Stimulated activated naive CD4-positive, alpha-beta T cell (primary cell): Measurements from ENCODE around the gene SIDT1.

ENCODE experiments used
- DNase-seq, 6 experiments: peaks; one replicate each; lab custom pipeline; 2025; lab: John Stamatoyannopoulos, UW

SIDT1 gene

DNA sequence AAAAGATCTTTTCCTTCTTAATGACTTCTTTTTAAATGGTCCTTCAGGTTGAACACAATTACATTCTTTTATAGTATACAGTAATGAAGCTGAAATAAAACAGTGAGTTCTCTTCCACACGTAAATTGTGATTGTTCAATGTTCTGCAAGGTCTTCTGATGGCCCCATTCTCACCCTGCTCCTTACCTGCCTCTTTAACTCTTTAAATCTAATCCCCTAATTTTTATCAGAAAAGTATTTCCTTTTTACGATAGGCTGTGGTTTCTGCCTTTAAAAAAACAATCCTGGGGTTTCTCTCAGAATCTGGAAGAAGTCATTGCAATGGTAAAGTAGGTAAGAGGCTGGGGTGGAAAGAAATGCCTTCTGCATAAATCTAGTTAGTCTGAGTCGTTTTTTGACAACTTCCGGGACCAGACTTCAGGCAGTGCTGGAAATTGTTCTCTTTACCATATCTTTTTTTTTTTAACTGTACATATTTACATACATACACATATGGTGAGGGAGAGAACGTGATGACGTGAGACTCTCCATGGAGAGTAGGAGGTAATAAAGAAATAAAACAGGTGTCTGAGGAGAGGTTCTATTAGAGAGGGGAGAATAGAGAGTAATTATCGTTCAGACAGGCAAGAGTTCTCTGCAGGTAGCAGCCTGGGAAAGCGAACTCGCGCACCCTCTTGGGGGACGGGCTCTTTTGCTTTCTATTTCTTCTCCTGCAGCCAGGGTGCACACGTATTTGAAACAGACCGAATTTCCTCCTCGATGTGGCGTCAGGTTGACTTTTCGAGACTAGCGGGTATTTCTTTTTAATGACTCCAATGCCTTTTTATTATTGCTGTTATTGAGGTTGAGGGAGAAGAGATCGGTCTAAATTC, at the start of gene SIDT1:
TSS of gene SIDT1 (plus strand) at position 730 of the 872 bp plus-strand sequence. CDS start 467 bp downstream, outside the sequence.
- peak; percentile 55 to 82 (median 68) for DNase-seq

DNA sequence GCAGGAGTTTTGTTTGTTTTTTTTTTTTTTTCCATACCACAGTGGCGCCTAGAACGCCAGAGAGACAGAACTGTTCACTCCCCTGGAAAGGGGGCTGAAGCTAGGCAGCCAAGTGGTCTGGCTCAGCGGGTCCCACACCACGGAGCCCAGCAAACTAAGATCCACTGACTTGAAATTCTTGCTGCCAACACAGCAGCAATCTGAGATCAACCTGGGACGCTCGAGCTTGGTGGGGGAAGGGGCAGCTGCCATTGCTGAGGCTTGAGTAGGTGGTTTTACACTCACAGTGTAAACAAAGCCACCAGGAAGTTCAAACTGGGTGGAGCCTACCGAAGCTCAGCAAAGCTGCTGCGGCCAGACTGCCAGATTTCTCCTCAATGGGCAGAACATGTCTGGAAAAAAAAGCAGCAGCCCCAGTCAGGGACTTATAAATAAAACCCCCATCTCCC, 47.2 kb upstream of the SIDT1 start:
- peak in 5 of 6 experiments; percentile 2 to 32 (median 19) for DNase-seq

DNA sequence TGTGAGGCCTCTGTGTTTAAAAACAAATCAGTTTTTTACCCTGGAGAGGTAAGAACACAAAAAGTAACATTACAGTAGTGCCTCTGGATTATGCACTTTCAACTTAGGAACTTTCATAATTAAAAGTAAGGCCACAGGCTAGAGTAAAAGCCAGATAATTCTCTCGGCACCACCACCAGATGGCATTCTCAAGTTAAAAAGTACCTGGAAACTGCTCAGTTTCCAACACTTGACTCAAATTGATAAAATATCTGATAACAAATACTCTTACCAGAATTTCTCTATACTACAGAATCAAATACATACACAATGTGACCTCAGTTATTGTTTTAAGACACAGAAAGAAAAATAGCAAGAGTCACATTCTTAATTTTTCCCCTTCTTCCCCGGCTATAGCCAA, 37.3 kb upstream of the SIDT1 start:
- DNase-seq: peak in 5 of 6 experiments; percentile 20 to 57 (median 33)

DNA sequence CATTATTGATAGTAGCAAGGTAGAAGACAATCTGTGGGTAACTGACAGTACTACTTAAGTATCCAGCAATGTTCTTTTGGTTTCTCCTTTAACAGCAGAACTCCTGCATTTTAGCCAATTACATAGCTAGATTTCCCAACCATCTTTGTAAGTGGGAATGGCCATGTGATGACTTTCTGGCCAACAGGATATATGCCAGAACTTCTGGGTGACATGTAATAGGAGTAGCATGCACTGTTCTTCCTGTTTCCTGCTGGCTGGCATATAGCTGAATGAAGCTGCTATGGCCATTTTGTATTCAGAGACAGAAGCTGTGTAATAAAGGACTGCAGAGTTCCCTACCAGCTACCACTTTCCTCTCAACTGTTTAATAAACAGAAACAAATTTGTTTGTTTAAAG, 35.4 kb upstream of the SIDT1 start:
- DNase-seq: no peak

DNA sequence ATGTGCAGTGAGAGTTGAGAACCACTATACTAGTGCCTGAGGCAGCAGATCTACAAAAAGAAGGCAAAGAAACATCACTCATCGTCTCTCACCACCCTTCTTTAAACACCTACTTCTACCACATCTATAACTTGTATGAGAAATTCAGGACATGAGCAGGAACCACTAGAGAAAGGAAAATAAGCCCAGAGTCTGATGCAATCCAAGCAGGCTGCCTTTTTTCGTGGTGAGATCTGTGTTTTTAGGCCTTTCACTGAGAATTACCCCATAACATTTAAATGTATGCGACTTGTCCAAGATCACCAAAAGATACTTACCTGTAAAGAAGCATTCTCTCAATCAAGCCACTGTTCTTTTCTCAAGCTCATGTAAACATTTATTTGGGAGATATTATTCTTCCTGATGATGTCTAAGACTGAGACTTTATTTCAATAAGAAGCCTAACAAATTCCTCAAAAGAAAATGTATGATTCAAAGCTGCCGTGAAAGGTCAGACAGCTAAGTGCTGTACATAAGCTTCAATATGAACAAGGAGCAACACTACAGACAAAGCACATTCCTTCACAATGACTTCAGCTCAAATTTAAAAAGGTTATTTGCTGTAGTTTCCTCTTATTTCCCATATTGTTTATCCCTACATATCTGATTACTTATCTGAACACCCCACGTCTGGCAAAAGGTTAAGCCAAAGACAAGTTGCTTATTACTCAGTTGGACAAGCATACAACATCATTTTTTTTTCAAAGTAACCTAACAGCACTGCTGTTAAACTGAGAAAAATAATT, 33.9 kb upstream of the SIDT1 start:
- no peak for DNase-seq

DNA sequence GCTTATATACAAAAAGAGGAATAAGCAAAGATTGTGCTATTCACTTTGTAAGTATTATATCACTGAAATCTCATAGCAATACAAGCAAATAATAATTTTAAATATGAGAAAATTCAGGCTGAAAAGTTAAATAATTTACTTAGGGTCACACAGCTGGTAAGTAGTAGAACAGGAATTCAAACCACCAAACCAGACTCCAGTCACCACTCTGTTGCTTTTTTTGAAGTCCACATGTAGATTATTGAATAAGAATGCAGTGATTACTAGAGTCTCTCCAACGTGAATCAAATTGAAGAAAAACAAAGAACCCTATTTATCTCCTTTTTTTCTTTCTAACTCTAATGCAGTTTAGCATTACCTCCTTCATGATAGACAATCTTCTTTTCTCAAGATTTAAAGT, 33.3 kb upstream of the SIDT1 start:
- DNase-seq: no peak

DNA sequence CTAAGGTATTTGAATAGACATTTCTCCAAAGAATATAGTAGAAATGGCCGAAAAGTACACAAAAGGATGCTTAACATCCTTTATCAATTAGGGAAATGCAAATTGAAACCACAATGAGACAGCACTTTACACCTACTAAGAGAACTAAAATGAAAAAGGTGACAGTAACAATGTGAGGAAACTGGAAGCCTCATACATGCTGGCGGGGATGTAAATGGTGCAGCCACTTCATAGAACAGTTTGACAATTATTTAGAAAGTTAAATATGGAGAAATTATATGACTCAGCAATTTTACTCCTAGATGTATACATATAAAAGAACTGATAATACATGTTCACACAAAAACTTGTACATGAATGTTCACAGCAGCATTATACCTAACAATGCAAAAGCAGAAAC, 30.8 kb upstream of the SIDT1 start:
- no peak for DNase-seq

DNA sequence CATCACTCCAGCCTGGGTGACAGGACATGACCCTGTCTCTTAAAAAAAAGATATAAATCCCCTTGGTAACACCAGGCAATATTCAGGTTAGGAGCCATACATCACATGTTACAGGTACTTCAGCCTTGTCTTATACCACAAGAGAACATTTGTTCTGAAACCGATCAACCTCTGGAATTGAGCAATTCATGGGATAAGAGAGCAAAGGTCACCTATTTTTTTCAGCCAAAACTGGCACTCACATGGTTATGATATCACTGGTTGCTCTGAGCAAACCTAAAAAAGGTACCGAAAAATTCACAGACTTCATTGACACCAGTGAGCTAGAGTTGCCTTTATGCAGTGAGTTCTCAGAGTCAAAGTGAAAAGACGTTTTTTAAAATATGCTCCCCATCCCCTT, 26.5 kb upstream of the SIDT1 start:
- DNase-seq: no peak

DNA sequence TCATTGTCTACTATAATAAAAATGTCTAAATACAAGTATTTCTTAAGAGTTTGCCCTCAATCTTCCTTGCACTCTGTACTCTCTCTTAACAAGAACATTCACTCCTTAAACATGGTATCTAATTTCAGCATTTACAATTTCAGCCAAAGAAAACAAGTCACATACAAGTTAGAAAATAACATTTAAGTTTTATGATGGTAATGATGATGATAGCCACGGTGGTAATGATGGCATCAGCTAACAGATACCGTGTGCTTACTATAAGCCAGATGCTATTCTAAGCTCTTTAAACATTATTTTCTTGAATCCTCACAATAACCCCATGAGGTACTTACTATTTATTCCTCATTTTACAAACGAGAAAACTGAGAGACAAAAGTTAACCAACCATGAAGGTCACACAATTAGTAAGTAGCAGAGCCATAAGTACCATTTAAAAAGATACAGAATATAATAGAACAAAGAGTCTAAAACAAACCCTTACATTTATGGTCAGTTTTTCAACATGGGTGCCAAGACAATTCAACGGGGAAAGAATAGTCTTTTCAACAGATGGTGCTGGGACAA, 24.8 kb upstream of the SIDT1 start:
- no peak for DNase-seq

DNA sequence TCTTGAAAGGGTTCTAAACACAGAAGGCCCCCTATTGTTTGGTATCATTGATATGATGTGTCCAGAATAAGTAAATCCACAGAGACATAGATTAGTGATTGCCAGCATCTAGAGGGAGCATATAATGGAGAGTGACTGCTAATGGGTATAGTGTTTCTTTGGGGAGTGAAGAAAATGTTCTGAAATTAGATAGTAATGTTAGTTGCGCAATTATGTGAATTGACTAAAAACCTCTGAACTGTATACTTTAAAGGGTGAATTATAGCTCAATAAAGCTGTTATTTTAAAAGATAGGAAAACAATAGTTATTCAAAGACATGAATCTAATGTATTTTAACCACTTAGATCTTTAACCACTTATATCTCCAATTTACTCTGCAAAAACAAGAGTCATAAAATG, 23.4 kb upstream of the SIDT1 start:
- DNase-seq: no peak

DNA sequence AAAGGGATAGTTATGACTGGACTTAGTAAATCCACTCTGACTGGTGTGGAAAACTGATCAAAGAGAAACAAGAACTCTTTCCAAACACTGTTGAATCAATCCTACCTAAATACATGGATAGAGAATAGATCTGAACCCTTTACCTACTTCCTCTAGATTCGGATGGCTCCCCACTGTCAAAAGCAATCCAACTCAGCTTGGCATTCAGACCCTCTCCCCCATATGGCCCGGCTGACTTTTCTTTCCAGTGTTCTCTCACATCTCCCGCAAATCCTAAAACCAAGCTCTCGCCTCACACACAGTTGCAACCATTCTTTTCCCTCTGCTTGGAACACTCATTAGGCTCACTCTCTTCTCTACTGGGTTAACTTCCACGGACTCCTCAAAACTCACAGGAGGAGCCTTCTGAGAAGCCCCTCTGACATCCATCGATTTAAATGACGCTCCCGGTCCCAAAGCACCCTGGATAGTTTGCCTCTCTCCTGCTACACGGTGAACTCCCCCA, 18.0 kb upstream of the SIDT1 start:
- DNase-seq: no peak

DNA sequence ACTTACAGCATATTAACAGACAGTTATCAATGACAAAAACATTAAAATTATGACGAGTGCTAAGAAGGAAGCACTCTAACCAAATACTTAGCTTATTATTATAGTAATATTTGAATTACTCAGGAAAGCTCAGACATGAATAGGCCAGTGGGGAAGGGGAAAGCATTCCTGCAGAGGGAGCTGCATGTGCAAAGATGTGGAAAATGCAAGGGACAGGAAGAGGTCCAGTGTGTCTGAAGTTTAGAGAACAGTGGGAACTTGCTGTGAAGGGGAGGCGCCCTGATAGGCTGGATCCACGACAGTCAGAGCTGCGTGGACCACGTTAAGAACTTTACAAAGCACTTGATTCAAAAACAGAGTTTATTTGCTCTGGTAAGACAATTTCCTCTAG, 16.2 kb upstream of the SIDT1 start:
- DNase-seq: no peak

DNA sequence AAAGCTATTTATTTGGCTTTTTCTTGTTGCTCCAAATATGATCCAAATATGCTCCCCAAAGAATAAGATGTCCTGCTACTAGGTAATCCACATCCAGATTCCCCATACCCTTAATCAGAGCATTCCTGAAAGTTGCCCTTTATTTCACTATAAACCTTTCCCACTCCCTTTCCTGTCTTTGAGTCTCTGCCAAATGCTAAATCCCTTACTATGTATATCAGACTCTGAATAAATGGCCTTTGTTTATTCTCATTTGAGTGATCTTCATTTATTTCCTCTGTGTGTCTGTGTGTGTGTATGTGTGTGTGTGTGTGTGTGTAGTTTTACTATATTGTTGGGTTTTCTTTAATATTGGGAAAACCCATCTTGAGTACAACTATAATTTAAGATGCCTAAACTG, 10.4 kb upstream of the SIDT1 start:
- DNase-seq: no peak

DNA sequence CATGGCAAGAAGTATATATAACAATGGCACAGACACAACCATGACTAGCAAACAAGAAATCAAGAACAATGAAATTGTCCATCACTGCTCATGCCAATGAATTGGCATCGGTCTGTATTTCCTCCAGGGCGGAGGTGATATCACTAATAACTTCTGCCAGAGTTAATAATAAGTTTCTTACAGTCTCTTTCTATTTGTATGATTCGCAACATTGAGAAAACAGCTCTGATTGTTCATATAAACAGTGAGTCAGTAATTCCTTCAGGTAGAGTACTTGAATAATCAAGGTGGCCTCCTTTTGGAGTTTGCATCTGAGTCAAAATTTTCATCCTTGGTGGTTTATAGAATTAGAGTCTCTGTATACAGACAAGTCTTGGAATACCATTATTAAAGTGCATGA, 9.1 kb upstream of the SIDT1 start:
- DNase-seq: no peak

DNA sequence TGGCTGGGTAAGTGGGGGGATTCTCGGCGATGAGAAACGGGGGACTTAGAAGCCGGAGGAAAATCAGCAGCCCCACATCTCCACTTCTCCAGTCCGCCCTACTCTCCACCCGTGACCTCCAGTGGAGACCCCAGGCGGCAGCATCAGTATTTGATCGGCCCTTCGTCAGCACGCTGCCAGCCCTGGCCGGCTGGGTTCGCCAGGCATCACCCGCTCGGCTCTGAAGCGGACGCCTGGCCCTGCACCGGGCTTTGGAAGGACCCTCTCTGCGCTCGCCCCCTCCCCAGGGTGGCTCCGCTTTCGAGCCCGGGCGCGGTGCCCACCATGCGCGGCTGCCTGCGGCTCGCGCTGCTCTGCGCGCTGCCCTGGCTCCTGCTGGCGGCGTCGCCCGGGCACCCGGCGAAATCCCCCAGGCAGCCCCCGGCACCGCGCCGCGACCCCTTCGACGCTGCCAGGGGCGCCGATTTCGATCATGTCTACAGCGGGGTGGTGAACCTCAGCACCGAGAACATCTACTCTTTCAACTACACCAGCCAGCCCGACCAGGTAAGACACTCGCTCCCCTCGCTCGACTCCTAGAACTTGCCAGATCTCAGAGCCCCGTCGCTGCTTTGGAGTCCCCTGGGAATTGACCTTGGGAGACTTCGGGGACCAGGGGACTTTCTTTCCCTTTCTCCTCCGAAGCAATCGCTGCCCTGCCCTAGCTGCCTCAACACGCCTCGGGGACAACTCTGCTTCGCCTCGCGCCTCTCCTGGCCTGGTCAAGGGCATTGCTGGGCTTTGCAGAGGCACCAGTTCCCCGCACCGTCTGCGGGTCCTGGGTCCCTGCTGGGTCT, 561 bp downstream of the SIDT1 start:
- DNase-seq: peak in 3 of 6 experiments; percentile 47 to 66 (median 56)

DNA sequence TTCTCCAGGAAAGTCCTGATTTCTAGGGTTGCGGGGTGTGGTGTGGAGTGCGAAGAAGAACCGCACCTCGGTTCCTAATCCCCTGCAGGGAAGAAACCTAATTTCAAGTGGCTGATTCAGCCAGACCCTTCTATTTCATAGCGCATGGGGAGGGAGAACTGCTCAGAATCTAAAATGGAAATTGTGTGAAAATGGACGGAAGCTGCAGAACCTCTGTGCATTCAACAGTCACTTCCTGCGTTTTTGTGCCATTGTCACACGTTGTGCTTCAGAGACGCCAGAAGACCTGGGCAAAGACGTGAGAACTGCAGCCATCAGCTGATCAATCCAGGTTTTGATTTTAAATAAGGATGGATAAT, 1.2 kb downstream of the SIDT1 start:
- peak in 5 of 6 experiments; percentile 7 to 71 (median 31) for DNase-seq

DNA sequence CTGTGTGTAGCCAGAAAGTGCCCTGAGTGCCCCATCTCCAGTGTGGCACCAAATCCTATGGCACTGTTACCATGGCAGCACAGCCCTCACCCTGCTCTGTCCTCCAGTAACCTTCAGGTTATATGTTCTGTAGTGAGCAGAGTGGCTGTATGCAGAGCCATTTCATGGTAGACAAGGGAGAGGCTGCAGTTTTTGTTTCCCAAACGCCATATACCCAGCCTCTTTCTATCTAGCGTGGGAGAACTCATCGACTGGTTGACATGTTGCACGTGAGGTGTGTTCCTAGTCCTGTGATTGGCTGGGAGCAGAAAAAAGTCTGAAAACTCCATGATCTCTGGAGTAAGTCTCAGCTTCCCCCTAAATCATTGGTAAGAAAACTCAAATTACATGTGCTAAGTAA, 2.0 kb downstream of the SIDT1 start:
- DNase-seq: peak in 5 of 6 experiments; percentile 5 to 40 (median 34)

DNA sequence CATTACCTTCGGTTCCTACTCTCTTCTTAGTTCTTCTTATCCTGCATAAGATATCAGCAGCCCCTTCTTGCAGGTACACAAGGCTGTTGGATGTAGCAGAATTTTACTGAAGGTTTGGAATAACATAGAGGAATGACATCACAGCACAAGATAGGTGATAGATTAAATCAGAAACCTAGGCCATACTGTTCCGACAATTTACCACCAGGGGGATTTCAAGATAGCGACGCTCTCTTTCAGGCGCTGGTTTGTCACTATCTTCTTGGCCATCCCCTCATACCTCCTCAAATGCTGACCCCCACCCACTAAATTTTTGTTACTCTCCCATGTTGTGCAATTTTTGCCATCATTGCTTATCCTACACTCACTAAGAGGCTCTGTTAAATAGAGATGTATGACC, 3.5 kb downstream of the SIDT1 start:
- no peak for DNase-seq

DNA sequence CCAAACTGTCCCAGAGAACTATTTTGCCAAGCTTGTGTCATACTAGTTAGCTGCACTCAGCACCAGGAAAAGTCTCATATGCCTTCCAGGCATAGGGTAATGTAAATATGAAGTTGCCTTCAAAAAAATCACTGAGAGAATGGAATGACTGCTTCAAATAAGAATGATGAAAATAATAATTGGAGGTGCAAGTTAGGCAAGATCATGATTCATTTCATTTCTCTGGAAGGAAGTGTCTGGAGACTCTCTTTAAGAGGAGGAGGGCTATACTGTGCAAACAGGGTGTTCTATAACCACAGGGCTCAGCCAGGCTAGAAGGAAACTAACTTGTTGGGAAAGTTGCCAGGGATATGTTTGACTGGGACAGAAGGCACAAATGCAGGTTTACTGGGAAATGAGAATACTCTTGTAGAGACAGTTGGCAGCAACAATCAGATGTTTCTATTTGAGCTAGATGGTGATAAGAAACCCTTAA, 4.3 kb downstream of the SIDT1 start:
- DNase-seq: no peak

DNA sequence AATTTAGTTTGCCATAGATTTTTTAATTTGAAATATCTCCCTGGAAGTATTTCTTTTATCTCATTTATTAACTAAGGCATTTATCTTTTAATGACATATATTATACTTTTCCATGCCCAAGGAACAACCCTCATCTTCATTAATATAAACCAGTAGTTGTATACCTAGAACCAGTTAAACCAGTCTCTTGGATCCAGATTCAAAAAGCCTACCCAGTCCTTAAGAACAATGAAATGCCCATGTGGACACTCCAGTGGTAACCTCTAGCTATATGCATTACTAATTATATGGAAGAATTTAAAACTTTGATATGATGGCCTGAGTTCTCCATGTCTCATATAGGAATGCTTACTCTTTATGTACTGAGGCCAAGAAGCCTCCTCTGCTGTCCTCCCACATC, 4.8 kb downstream of the SIDT1 start:
- no peak for DNase-seq

DNA sequence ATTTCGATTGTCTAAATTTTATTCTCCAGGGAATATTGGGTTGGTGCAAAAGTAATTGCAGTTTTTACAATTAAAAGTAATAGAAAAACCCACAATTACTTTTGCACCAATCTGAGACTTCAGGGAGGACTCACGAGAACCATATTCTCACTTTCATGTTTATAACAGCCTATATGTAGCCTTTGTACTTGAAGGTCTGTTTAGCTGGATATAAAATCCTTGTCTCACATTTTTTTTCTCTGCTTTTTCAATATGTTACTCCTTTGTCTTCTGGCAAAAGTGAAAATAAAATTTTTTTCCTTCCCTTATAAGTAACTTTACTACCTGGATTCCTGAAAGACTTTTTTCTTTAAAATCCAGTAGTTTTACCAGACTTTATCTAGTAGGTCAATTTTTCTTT, 9.2 kb downstream of the SIDT1 start:
- DNase-seq: no peak

DNA sequence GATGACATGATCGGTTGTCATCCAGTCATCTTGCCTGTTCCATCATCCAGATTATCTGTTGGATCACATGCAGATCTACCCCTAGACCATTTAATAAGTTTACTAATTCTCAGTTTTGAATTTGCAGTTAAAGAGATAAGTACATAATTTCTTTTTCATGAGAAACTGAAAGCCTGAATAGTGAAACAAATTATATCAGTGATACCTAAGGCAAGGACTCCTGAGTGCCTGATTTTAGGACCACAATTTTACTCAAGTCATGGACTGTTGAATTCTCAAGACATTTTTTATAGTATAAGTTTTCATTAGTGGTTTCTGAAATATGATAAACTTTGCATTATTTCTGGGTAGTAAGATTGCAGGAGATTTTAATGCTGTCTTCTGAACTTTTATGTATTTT, 13.2 kb downstream of the SIDT1 start:
- no peak for DNase-seq
